Mucosa of rectum (tissue), 2 donors: ENCODE results near the gene SLC25A26.

Source experiments
- H3K27ac ChIP-seq, 2 donors: one replicate each; pipeline ENCODE4 v1.7.0; 2013; ENCODE audit warnings: inconsistent platforms in 2 of 2, low read depth in 2 of 2, low read length in 2 of 2
- H3K27me3 ChIP-seq, 2 donors: one replicate each; pipeline ENCODE4 v1.7.0; 2013; ENCODE audit warnings: low read length in 2 of 2; ENCODE audit not compliant: control insufficient read depth in 2 of 2, insufficient read depth in 2 of 2
- H3K36me3 ChIP-seq, 2 donors: one replicate each; pipeline ENCODE4 v1.7.0; 2013; ENCODE audit warnings: low read length in 2 of 2; ENCODE audit not compliant: control insufficient read depth in 2 of 2, insufficient read depth in 2 of 2
- H3K4me1 ChIP-seq, 2 donors: one replicate each; pipeline ENCODE4 v1.7.0; 2013; ENCODE audit warnings: low read length in 2 of 2, mild to moderate bottlenecking in 1 of 2; ENCODE audit not compliant: control insufficient read depth in 2 of 2, insufficient read depth in 2 of 2
- H3K4me3 ChIP-seq, 2 donors: one replicate each; pipeline ENCODE4 v1.7.0; 2013; ENCODE audit warnings: low read length in 2 of 2
- H3K9ac ChIP-seq, 2 donors: one replicate each; pipeline ENCODE4 v1.7.0; 2013; ENCODE audit warnings: low read length in 2 of 2, low read depth in 1 of 2, mild to moderate bottlenecking in 1 of 2
- H3K9me3 ChIP-seq, 2 donors: one replicate each; pipeline ENCODE4 v1.7.0; 2013; ENCODE audit warnings: low read length in 2 of 2; ENCODE audit not compliant: control insufficient read depth in 2 of 2
- donor health status: healthy.
- donor health status: Normal muscosa, but diverticular disease.

Gene SLC25A26

DNA sequence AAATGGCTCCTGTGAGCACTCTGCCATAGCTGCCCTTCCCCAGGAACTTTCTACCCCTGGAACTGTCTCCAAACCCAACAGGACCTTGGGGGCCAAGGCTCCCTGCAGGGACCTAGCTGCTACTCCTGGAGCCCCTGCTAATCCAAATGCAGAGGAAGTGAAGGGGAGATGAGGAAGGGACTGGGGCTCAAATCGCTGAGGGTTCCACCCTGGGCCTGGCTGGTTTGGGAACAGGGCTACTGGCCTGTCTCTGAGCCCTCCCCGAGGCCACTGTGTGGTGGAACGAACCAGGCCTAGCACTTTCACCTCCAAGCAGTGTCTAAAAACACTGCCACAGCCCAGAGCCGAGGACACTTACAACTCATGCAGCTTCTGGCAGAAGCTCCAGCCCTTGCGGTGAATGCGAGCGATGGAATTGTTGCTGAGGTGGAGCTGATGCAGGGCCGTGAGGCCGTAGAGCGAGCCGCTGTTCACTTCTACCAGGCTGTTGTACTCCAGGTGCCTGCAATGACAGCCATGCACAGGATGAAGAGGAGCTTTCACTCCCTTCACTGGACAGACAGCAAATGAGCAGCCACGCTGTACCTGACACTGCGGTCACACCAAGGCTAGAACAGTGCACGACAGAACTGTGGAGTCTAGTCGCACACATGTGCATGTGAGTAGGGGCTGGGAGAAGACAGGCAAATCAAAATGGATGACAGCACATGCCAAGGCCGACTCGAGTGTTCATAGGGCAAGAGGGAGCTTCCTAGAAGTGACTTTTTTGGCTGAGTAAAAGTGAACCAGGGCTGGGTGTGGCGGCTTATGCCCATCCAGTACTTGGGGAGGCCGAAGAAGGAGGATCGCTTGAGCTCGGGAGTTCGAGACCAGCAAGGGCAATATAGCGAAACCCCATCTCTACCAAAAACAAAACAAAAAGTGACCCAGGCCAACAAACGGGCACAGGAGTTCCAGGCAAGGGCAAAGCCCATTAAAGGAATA is 189.3 kb downstream of the SLC25A26 start:
- Histone ChIP-seq H3K4me1 (peaks cover 7% of the 10 kb centered on the region in 2 donors), H3K36me3 (peaks cover 47 to 65% of the 10 kb centered on the region in 2 donors), H3K27me3 (no peaks in the 10 kb centered on the region), H3K9ac (no peak overlapping the region), H3K4me3 (no peak overlapping the region), H3K27ac (no peak overlapping the region), H3K9me3 (no peaks in the 10 kb centered on the region)

DNA sequence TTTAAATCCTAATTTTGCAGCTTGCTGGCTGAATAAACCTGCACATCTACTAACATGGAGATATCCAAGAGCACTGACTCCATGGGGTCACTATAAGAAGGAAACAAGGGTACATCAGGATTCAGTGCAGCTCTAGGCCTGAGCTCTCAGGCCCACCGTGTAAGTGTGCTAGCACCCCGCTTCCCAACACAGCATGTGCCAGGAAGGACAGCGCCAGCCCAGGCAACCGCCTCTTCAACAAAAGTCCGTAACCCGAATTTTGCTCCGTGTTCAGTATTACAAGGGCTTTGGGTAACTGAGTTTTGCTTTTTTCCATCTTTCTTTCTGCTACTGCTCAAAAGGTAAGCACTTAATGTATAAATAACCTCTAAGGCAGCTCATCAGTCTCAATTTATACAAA is 190.2 kb downstream of the SLC25A26 start:
- H3K4me1 ChIP-seq, result peaks cover 7% of the 10 kb centered on the region in 2 donors

DNA sequence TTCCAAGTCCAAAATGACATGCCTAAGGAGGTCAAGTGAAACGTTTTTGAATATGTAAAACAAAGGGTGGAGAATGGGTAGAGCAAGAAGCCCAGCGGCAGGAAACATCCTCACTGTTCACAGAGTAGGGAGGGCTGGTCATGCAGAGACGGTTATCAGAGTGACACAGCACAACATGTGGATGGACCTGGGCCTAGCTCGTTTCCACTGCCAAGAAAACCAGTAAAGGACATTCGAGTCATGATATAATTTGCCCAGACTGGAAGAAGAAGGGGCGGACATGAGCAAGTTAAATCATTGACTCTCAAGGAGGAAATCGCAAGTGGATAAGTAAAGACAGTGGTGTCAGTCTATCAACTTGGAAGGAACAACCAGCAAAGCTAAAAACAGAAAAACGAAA is 190.7 kb downstream of the SLC25A26 start:
- no peak overlapping the region for H3K9ac ChIP-seq
- H3K36me3 ChIP-seq, result peaks cover 37 to 58% of the 10 kb centered on the region in 2 donors
- H3K9me3 ChIP-seq, result no peaks in the 10 kb centered on the region
- no peaks in the 10 kb centered on the region for H3K27me3 ChIP-seq
- no peak overlapping the region for H3K27ac ChIP-seq
- H3K4me3 ChIP-seq, result no peak overlapping the region
- peaks cover 7% of the 10 kb centered on the region in 2 donors for H3K4me1 ChIP-seq

More for the DNA sequence above, 190.2 kb downstream of the SLC25A26 start:
- Histone ChIP-seq H3K4me3 (no peak overlapping the region), H3K27me3 (no peaks in the 10 kb centered on the region), H3K9ac (no peak overlapping the region), H3K27ac (no peak overlapping the region), H3K36me3 (peaks cover 39 to 59% of the 10 kb centered on the region in 2 donors), H3K9me3 (no peaks in the 10 kb centered on the region)

DNA sequence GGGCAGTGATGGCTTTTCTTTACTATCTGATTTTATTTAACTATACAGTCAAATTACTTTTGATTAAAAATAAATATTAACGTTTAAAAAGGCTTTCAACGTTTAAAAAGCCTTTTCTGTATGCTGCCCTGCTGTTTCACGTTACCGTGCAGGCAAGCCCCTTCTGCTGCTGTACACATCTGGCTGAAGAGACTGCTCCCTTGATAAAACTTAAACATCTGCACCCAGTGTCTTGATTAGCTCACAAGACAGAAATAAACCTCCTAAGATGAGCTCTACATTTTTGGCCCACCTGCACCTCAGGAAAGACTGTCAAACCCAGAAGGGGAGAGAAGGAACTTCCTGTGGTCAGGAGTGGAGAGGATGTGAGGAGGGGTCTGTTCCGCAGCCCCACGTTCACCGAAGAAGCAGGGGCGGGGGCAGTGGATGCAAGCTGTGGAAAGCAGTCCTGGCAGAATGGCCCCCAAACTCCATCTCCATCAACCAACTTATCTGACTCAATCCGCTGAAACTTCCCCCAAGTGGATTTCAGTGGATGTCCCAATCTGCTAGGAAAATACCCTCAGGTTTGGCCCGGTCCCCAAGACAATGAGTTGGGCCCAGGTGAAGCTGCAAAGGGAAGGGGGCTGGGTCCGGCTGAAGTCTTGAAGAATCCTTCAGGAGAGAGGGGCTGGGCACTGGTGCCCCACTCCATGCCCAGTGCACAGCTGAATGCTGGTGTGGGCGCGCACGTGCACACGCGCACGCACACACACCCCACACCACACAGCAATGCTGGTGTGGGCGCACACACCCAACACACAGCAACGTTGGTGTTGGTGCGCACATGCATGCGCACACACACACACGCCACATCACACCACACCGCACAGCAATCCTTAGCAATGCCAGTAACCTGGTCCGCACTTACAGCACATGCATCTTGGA is 191.4 kb downstream of the SLC25A26 start:
- peaks cover 29 to 52% of the 10 kb centered on the region in 2 donors for H3K36me3 ChIP-seq
- H3K27me3 ChIP-seq, result no peaks in the 10 kb centered on the region
- no peak overlapping the region for H3K4me3 ChIP-seq
- H3K27ac ChIP-seq, result peak overlapping the region in 1 of 2 donors; percentile 6
- H3K9me3 ChIP-seq, result no peaks in the 10 kb centered on the region
- peaks cover 7 to 9% of the 10 kb centered on the region in 2 donors for H3K4me1 ChIP-seq
- no peak overlapping the region for H3K9ac ChIP-seq

DNA sequence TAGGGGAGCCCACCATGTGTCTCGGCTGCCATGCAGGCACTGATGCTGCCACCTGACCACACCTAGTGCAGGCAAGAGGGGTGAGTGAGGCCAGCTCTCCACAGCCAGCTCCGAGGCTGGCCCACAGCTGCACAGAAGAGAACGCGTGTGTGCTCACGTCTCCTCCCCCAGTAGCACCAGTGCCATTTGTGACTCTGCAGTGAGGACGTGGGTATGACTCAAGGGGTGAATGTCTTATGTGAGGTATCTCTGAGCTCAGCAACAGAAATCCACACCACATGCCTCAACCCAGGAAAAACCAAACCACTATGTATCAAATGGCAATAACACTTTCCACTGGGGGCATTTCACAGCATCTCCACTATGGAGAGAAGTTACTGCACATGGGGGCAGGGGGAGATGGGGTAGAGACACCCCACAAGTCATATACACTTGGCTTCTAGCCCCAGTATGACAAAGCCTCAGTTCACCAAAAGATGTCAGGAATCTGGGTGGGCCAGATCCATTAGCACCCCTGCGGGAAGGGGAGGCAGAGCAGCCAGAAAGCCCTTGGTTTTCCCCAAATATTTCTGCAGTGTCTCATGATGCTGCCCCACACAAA is 192.4 kb downstream of the SLC25A26 start:
- H3K9me3 ChIP-seq, result no peaks in the 10 kb centered on the region
- H3K4me1 ChIP-seq, result peaks cover 3 to 9% of the 10 kb centered on the region in 2 donors
- H3K27ac ChIP-seq, result no peak overlapping the region
- H3K36me3 ChIP-seq, result peaks cover 27 to 45% of the 10 kb centered on the region in 2 donors
- no peaks in the 10 kb centered on the region for H3K27me3 ChIP-seq
- H3K9ac ChIP-seq, result no peak overlapping the region
- H3K4me3 ChIP-seq, result no peak overlapping the region

DNA sequence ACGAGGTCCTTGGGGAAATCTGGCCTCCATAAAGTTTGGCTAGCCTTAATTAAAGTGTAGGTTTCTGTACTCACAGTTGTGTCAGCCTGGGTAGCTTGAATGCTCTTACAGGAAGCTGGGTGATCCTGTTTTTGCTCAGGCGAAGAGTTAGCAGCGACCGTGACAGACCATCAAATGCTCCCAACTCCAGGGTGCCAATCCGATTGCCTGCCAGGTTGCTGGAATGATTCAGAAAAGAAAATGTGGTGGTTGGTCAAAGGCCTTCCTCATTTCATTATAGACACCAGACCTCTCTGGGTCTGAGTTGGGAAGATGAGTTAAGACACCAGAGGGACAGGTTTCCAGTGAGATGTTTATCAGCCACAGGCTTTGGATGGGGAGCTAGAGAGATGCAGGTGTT is 194.0 kb downstream of the SLC25A26 start:
- H3K27ac ChIP-seq, result no peak overlapping the region
- H3K36me3 ChIP-seq, result peaks cover 20 to 42% of the 10 kb centered on the region in 2 donors
- H3K27me3 ChIP-seq, result no peaks in the 10 kb centered on the region
- peaks cover 4 to 5% of the 10 kb centered on the region in 2 donors for H3K4me1 ChIP-seq
- no peak overlapping the region for H3K9ac ChIP-seq
- H3K4me3 ChIP-seq, result no peak overlapping the region
- H3K9me3 ChIP-seq, result no peaks in the 10 kb centered on the region

DNA sequence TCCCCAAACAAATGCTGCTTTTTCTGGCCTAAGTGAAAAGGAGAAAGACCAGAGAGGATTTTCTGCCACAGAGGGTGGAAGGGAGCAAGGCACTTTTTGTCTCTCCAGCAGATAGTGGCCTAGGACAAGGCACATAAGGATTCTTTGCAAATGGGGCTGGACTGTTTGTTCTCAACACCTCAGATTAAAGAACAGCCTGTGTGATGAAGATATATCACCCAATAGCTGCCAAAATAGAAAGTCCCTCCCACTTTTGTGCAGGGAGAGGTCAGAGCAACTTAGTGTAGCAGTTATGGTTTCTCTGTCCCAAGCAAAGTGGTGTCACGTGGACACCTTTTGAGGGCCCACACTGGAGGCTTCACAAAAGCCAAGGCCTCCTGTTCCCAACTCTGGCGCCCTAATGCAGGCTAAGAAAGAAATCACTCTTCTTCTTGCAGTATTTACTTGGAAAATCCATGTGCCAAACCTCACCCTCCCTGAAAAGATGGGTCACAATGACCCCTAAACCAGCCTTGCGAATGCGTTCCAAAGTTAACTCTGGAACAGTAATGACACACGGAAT is 195.1 kb downstream of the SLC25A26 start:
- H3K9ac ChIP-seq, result no peak overlapping the region
- no peak overlapping the region for H3K4me3 ChIP-seq
- peaks cover 13 to 37% of the 10 kb centered on the region in 2 donors for H3K36me3 ChIP-seq
- peak overlapping the region in 1 of 2 donors; percentile 32 for H3K27ac ChIP-seq
- H3K27me3 ChIP-seq, result no peaks in the 10 kb centered on the region
- H3K9me3 ChIP-seq, result no peaks in the 10 kb centered on the region
- peaks cover 4 to 5% of the 10 kb centered on the region in 2 donors for H3K4me1 ChIP-seq

DNA sequence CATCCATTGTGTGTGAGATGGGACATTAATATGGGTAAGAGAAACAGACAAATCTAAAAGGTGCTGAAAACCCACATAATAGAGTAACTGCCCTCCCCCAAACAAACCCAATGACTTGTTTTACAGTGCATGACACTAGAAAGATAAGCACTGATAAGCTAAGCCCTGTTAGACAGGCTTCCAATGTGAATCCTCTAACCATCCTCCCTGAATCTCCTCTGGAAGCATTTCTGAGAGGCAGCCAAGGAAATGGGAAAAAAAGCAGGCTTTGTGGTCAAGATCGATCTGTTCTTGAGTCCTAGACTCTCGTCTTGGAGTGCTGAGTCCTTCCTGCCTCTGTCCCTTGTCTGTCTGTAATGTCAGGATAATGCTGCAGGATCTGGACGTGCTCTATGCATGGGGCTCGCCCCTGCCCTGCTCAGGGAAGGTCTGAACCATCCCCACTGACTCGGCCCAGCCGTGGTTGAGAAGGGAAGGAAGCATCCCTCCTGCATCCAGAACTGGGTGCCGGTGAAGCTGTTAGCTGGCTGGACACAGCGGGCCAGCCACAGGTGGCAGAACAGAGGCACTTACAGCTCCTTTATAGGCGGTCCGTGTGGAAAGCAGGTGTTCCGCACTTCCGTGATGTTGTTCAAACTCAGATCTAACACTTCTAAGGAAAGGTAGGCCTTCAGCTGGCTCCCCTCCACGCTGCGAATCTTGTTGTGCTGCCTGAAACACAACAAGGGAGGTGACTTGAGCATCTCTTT is 195.9 kb downstream of the SLC25A26 start:
- Histone ChIP-seq H3K27ac (peak overlapping the region in 1 of 2 donors; percentile 32), H3K4me3 (no peak overlapping the region), H3K4me1 (peaks cover 4 to 5% of the 10 kb centered on the region in 2 donors), H3K27me3 (no peaks in the 10 kb centered on the region), H3K9me3 (no peaks in the 10 kb centered on the region), H3K9ac (no peak overlapping the region), H3K36me3 (peaks cover 13 to 30% of the 10 kb centered on the region in 2 donors)

DNA sequence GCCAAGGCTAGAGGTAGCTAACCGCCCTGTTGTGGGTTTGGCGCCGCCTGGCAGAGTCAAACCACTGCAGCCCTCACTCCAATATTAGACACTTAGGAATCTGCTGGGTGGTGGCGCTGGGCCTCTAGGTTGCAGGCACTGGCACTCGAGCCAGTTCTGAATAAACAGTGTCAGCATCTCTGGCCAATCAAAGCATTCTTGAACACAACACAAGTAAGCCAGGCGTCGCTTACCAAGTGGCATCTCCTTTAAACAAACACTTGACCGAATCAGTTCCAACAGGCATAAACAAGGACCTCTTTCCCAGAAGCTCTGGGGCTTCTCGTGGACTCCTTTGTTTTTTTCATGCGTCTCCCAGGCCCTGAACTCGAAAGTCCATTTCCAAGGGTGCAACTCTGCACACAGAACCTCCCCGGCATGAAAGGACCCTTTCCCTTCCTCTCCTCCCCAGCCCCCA is 197.7 kb downstream of the SLC25A26 start:
- Histone ChIP-seq H3K36me3 (peaks cover 0 to 16% of the 10 kb centered on the region in 2 donors), H3K4me3 (no peak overlapping the region), H3K27me3 (no peaks in the 10 kb centered on the region), H3K4me1 (peaks cover 3 to 4% of the 10 kb centered on the region in 2 donors), H3K27ac (no peak overlapping the region), H3K9me3 (no peaks in the 10 kb centered on the region), H3K9ac (no peak overlapping the region)
